ENCODE results near the gene SLC26A6. TPM values are rescaled to one million over a fixed set of nuclear protein-coding genes. Genes with fewer than 3 reads are reported as not detected.

The SLC26A6 gene
- polyA plus RNA-seq, 1 donor from 2014 or later: 23.6 TPM

DNA sequence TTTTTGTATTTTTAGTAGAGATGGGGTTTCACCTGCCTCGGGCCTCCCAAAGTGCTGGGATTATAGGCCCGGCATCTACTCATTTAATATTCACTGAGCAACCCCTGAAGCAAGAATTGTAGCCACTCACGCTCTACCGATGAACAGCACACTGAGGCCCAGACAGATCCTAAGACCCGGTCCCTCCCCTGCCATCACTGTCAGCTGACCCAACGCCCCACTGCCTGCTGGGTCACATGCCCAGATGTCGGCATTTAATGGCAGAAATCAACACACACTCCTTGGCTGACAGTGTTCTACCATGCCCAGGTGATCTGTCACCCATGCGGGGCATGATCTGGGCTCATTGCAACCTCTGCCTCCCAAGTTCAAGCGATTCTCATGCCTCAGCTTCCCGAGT, 10.5 kb downstream of the SLC26A6 start:
- Histone ChIP-seq H3K36me3 (ENCODE audit: insufficient read depth, low read length) (no peaks in the 10 kb centered on the region), H2AFZ (ENCODE audit: low read depth, low read length) (no peak overlapping the region)
- TF ChIP-seq SMC3 (conservative IDR thresholded peaks at IDR 0.05; ENCODE audit: poor library complexity) (no peak), MXI1 (conservative IDR thresholded peaks at IDR 0.05; ENCODE audit: poor library complexity, severe bottlenecking) (no peak), EP300 (conservative IDR thresholded peaks at IDR 0.05; ENCODE audit: poor library complexity, severe bottlenecking) (no peak)
- TF ChIP-seq, protein P1, sequence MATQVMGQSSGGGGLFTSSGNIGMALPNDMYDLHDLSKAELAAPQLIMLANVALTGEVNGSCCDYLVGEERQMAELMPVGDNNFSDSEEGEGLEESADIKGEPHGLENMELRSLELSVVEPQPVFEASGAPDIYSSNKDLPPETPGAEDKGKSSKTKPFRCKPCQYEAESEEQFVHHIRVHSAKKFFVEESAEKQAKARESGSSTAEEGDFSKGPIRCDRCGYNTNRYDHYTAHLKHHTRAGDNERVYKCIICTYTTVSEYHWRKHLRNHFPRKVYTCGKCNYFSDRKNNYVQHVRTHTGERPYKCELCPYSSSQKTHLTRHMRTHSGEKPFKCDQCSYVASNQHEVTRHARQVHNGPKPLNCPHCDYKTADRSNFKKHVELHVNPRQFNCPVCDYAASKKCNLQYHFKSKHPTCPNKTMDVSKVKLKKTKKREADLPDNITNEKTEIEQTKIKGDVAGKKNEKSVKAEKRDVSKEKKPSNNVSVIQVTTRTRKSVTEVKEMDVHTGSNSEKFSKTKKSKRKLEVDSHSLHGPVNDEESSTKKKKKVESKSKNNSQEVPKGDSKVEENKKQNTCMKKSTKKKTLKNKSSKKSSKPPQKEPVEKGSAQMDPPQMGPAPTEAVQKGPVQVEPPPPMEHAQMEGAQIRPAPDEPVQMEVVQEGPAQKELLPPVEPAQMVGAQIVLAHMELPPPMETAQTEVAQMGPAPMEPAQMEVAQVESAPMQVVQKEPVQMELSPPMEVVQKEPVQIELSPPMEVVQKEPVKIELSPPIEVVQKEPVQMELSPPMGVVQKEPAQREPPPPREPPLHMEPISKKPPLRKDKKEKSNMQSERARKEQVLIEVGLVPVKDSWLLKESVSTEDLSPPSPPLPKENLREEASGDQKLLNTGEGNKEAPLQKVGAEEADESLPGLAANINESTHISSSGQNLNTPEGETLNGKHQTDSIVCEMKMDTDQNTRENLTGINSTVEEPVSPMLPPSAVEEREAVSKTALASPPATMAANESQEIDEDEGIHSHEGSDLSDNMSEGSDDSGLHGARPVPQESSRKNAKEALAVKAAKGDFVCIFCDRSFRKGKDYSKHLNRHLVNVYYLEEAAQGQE (IDR thresholded peaks at IDR 0.05; ENCODE audit: borderline replicate concordance): no peak
- TF ChIP-seq, protein P2, sequence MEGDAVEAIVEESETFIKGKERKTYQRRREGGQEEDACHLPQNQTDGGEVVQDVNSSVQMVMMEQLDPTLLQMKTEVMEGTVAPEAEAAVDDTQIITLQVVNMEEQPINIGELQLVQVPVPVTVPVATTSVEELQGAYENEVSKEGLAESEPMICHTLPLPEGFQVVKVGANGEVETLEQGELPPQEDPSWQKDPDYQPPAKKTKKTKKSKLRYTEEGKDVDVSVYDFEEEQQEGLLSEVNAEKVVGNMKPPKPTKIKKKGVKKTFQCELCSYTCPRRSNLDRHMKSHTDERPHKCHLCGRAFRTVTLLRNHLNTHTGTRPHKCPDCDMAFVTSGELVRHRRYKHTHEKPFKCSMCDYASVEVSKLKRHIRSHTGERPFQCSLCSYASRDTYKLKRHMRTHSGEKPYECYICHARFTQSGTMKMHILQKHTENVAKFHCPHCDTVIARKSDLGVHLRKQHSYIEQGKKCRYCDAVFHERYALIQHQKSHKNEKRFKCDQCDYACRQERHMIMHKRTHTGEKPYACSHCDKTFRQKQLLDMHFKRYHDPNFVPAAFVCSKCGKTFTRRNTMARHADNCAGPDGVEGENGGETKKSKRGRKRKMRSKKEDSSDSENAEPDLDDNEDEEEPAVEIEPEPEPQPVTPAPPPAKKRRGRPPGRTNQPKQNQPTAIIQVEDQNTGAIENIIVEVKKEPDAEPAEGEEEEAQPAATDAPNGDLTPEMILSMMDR (IDR thresholded peaks at IDR 0.05; ENCODE audit: poor library complexity, severe bottlenecking): no peak

DNA sequence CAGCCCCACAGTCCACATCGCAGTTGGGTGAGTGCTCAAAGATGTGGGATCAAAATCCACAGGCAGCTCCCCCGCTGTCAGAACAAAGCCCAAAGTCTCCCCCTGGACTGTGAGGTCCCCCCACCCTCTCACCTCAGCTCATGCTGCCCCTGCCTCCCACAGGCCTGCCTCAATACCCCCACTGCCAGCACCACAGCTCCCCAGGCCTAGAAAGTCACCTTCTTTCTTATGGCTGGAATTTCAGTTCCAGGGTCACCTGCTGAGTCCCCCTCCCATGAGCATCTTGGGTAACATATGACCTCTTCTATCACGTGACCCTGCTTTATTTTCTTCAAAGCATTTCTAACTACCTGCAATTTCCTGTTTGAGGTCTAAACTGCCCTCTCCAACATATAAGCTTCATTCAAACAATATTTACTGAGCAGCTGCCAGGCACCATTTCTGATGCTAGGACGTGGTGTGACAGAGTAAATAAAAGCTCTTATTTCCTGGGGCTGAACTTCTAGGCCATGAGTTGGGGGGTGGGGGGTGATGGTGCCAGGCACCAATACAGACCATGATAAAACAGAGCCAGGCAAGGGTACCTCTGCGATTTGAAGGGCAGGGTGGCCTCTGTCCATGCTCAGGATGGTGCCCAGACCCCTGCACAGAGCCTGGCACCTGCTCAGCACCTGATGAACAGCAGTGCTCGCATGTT, 11.3 kb downstream of the SLC26A6 start:
- Histone ChIP-seq H3K4me2 (ENCODE audit: low read length) (no peak overlapping the region), H3F3A (ENCODE audit: insufficient read depth, low read length, poor library complexity, severe bottlenecking) (no peaks in the 10 kb centered on the region), H3K4me3 (ENCODE audit: low read length) (no peak overlapping the region), H4K20me1 (ENCODE audit: insufficient read depth) (no peaks in the 10 kb centered on the region), H3K79me2 (replicated peaks; ENCODE audit: insufficient read depth, low read length) (no peaks in the 10 kb centered on the region), H3K9me2 (ENCODE audit: insufficient read depth, low read length) (no peaks in the 10 kb centered on the region), H3K9me3 (ENCODE audit: low read length) (no peaks in the 10 kb centered on the region), H3K27me3 (ENCODE audit: insufficient read depth, low read depth, low read length) (no peaks in the 10 kb centered on the region), H2AFZ (ENCODE audit: low read depth, low read length) (no peak overlapping the region), H3K9ac (ENCODE audit: low read length) (no peak overlapping the region), H3K27ac (ENCODE audit: low read length) (no peak overlapping the region), H3K36me3 (ENCODE audit: insufficient read depth, low read length) (no peaks in the 10 kb centered on the region)
- TF ChIP-seq, protein P1 (IDR thresholded peaks at IDR 0.05; ENCODE audit: borderline replicate concordance): no peak

More for the DNA sequence above, 10.5 kb downstream of the SLC26A6 start:
- H3K4me2 ChIP-seq (ENCODE audit: low read length): no peak overlapping the region
- H3K9ac ChIP-seq (ENCODE audit: low read length): no peak overlapping the region
- H3K9me2 ChIP-seq (ENCODE audit: insufficient read depth, low read length): no peaks in the 10 kb centered on the region
- no peak overlapping the region for H3K4me3 ChIP-seq (ENCODE audit: low read length)
- H3K9me3 ChIP-seq (ENCODE audit: low read length): no peaks in the 10 kb centered on the region
- H3K27ac ChIP-seq (ENCODE audit: low read length): no peak overlapping the region
- no peaks in the 10 kb centered on the region for H3F3A ChIP-seq (ENCODE audit: insufficient read depth, low read length, poor library complexity, severe bottlenecking)
- H3K79me2 ChIP-seq (replicated peaks; ENCODE audit: insufficient read depth, low read length): no peaks in the 10 kb centered on the region
- no peaks in the 10 kb centered on the region for H4K20me1 ChIP-seq (ENCODE audit: insufficient read depth)
- no peaks in the 10 kb centered on the region for H3K27me3 ChIP-seq (ENCODE audit: insufficient read depth, low read depth, low read length)
